SH-SY5Y (cell line): ENCODE results near the gene TRIO.

Source experiments
- GATA2 ChIP-seq: IDR thresholded peaks from 2 replicates; pipeline ENCODE4 v1.6.1; 2011; ENCODE audit warnings: mild to moderate bottlenecking, low read depth, low read length
- GATA3 ChIP-seq: IDR thresholded peaks from 2 replicates; pipeline ENCODE4 v1.6.1; 2011; ENCODE audit warnings: low read depth, mild to moderate bottlenecking, low read length, moderate library complexity

DNA sequence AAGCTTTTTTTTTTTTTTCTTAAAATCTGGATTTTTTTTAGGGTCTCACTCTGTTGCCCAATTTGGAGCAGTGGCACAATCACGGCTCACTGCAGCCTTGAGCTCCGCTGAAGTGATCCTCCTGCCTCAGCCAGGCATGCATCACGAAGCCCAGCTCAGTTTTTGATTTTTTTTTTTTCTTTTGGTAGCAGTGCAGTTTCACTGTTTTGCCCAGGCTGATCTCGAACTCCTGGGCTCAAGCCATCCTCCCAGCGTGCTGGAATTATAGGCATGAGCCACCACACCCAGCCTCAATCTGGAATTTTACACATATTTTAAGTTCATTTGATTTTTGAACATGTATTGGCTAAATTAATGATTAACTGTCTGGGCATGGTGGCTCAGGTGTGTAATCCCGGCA is 36.3 kb downstream of the TRIO start:
- no peak for TF ChIP-seq GATA3
- TF ChIP-seq GATA2, result no peak
